DMS53 treated with DMSO at 0.1 percent for 48 hours (cell line): ENCODE measurements around the gene ANKRD33B.
"Not testable (repeated sequence)": the region's sequence is repeated elsewhere in the genome, so short reads cannot be mapped to it uniquely, and the experiment has no call there.

Experiments
- DNase-seq: peaks from one replicate; lab custom pipeline; 2025; ENCODE audit not compliant: unreplicated experiment; lab: John Stamatoyannopoulos, UW

The ANKRD33B gene

GRCh38 chr5:10591966-10592365, 28.1 kb downstream of the ANKRD33B start:
- DNase-seq: no peak

GRCh38 chr5:10592601-10593000, 28.7 kb downstream of the ANKRD33B start:
- DNase-seq: no peak

- no peak for DNase-seq
These were observed 29.8 kb downstream of the ANKRD33B start for GRCh38 chr5:10593531-10594181.

GRCh38 chr5:10594591-10595210, 30.8 kb downstream of the ANKRD33B start:
- no peak for DNase-seq

GRCh38 chr5:10595293-10595671, 31.4 kb downstream of the ANKRD33B start:
- no peak for DNase-seq

GRCh38 chr5:10595672-10596309, 31.9 kb downstream of the ANKRD33B start:
- DNase-seq: peak; percentile 79

- no peak for DNase-seq
These were observed 32.4 kb downstream of the ANKRD33B start for GRCh38 chr5:10596310-10596703.

- DNase-seq: no peak
These were observed 33.1 kb downstream of the ANKRD33B start for GRCh38 chr5:10596886-10597451.

- DNase-seq: no peak
These were observed 35.2 kb downstream of the ANKRD33B start for GRCh38 chr5:10599113-10599512.

GRCh38 chr5:10599862-10600284, 36.0 kb downstream of the ANKRD33B start:
- DNase-seq: no peak

- DNase-seq: peak; percentile 42
These were observed 36.9 kb downstream of the ANKRD33B start for GRCh38 chr5:10600626-10601245.

- DNase-seq: peak; percentile 80
These were observed 37.6 kb downstream of the ANKRD33B start for GRCh38 chr5:10601246-10602030.

- no peak for DNase-seq
These were observed 38.3 kb downstream of the ANKRD33B start for GRCh38 chr5:10602031-10602806.

GRCh38 chr5:10604975-10605374, 41.1 kb downstream of the ANKRD33B start:
- no peak for DNase-seq

- not testable (repeated sequence) for DNase-seq
These were observed 42.8 kb downstream of the ANKRD33B start for GRCh38 chr5:10606632-10607022.

GRCh38 chr5:10607023-10607665, 43.3 kb downstream of the ANKRD33B start:
- DNase-seq: no peak

- no peak for DNase-seq
These were observed 43.8 kb downstream of the ANKRD33B start for GRCh38 chr5:10607666-10608073.

GRCh38 chr5:10608081-10608480, 44.2 kb downstream of the ANKRD33B start:
- not testable (repeated sequence) for DNase-seq

GRCh38 chr5:10610058-10610457, 46.2 kb downstream of the ANKRD33B start:
- DNase-seq: no peak

- DNase-seq: no peak
These were observed 47.4 kb downstream of the ANKRD33B start for GRCh38 chr5:10611290-10611689.
